Activated naive CD4-positive, alpha-beta T cell treated with anti-CD3 and anti-CD28 coated beads, Interleukin-2, amount 50 U/mL, for 16 hours (primary cell): ENCODE results near the gene NR2E1.

Experiments used
- DNase-seq: peaks from one replicate; pipeline ENCODE4 v3.0.0-alpha.2; 2020

NR2E1 gene

DNA sequence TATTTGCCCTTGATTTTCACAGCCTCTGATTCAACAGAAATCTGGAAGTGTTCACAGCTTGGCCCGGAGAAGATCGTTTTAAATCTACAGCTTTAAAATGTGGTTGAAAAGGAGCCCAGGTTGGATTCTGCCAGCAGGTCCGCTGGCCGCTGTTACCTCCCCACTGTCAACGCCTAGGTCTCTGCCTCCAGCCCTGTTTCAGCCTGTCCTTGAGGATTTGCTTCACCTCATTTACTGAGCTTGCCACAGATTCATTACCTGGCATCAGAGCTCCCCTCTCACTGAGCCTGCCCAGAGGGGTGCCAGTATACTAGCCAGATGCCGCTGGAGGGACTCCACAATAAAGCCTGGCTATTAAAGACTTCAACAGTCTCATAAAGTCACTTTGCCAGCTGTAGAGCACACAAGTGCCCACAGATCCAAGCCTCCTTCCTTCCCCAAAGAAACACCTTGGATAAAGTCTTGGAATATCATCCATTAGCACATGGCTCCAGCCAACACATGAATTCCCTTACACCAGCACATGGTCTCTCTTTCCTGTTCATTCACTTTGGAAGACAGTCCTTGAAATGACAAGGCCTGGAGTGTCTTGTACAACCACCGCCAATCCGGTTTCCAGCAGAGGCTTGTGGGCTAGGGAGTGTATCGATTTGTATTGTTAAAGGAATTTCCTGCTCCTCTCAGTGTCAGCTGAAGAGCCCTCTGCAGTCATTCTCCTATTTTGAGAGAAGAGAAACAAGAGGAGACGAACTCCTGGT lies 9.5 kb upstream of the NR2E1 start:
- DNase-seq, result no peak

DNA sequence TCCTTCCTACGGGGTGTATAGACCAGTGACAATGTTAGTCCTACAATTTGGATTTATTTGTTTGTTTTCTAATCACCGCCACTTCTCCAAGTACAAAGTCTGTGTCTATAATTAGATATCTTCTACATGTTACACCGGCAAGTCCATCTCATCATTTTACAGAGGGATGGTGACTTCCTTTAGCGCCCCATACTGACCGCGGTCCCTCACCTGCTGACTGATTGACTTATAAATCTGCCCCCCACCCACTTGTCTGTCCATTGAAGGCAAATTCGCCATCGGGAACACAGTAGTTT lies 8.9 kb upstream of the NR2E1 start:
- DNase-seq, result no peak

DNA sequence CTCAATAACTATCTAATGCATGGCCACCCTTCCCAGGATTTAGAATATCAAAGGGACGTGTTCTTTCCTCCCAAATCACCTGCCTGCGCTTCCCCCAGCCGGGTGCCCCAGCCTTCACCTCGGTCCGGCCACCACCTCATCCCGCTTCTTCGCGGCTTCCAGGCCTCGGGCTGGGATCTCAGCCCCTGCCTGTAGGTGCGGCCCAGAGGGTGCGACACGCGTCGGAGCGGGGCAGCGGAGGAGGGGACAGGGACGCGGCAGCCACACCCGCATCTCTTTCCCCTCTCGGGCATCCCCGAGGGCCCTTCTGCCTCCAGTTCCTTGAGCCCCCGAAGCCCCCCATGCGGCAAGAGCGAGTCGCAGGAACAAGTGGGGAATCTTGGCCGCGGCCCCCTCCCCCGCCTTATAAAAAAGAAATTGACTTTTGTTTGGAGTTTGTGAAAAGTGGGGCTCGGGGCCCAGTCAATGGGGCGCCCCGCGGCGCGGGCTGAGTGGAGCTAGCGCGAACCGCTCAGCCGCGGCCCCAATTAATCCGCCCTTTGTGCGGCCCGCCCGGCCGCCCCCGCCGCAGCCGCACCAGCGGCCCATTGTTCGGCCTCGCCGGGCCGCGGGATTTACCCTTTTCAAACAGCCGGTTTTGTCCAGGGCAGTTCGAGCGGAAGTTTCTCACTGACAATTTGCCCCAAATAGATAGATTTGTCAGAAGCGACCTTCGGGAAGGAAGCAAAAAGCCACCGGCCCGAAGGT lies 8.4 kb upstream of the NR2E1 start:
- DNase-seq, result no peak

DNA sequence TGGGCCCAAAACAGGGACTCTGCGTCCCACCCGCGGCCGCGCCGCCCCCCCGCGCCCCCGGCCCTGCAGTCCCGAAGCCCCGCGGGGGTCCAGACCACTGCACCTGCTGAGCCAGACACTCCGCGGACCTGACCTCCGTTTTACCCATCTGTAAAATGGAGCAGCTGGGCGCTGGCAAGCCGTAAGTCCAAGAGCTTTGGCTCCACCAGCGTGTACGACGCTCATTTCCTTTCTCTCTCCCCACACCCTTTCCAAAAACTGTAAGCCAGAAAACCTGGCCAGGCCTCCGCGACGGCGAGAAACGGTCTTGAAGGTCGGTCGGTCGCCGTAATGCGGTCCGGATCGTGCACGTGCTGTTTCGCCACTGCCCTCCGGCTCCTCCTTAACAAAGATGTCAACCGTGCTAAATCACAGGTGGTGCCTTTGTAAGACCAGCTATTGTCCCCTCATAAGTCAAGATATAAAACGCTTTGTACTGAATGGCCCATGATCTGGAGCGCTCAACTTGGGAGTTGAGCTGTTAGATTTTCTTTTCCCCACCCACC lies 7.8 kb upstream of the NR2E1 start:
- DNase-seq, result no peak

DNA sequence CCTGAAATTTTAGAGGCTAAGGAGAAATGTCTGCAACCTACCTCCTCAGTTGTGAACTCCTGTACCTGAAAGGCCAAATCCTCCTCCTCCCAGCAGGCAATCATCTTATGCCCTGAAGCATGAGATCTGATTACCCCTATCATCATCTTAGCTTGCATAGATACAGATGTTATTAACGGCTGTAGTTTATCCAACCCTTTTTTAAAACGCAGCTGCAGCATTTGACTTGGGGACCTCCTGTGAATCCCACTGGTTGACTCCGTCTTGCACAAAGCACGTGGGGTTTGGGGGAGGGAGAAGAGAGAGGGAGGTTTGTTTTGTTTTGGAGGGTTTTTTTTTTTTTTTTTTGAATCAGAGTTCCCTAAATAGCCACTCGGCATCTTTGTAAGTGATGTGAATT lies 5.8 kb upstream of the NR2E1 start:
- no peak for DNase-seq

DNA sequence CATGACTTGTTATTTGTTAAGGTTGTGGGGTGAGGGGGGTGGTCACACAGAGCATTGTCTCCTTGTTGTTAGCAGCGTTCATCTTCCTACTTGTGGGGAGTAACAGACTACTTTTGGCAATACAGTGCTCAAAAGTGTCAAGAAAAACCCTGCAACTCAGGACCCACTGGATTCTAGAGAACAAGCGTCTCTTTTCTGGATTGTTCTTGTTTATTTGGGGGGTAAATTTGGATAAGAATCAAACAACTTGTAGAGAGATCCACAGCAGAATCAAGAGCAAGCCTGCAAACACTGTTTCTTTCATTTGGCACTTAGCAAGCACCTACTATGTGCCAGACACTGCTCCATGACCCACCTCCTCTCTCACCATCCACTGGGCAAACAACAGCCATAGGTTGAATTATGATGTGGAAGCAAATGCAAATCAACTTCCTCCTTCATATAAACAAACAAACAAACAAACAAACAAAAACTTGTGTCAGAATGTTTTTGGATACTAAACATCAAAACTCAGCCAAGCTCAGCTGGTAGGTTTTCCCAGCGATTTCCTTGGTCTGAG lies 4.0 kb upstream of the NR2E1 start:
- DNase-seq, result no peak

DNA sequence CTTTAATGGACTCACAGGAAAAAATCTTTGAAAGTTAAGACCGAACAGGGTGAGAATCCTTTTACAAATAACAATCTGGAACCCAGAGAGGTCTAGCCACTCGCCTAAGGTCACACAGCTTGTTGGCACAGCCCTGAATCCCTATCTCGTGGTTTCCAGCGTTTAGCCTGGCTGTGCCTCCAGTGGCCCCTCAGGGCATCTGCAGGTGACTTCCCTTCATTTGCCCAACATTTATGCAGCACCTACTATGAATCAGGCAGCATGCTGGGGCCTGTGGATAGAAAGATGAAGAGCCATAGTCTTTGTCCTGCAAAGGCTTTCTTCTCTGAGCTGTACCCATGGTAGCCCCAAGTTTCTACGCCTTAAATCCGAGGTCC lies 2.6 kb upstream of the NR2E1 start:
- no peak for DNase-seq

DNA sequence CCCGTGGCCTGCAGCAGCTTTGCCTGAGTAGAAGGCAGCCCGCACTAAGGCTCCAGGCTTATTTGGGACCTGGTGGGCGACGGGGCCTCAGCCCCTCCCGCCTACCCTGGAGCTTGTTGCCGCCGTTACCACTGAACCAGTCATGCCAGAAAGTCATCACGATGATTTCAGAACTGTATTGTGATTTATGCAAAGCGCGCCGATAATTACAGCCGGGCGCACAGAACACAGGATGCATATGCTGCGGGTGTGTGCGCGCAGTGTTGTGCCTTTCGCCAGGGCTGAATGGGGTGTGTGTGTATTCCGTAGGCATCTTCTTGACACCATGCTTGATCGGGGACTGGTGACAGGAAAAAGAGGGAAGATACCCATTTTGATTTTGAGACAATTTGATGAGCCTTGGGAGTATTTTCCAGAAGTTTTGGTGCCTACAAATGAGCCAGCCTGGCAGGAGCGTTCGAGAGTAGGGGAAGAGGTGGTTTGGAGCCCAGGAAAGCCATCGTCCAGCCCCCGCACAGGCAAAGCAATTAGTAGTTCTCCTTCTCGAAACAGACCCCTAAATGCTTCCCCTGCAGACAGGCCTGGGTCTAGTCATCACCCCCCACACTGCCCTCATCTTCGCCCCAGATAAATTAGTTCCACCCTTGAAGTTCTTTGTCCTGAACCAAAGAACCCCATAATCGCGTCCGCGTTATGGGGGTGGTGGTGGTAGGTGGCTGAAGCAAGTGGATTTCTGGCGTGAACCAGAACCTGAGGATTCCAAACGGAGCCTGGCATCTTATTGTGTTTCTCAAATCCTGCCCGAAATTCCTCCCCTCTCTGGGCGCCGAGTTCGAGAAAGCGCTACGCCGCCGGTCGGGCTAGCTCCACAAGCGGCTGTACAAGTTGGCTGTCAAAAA lies 1.9 kb upstream of the NR2E1 start:
- no peak for DNase-seq

DNA sequence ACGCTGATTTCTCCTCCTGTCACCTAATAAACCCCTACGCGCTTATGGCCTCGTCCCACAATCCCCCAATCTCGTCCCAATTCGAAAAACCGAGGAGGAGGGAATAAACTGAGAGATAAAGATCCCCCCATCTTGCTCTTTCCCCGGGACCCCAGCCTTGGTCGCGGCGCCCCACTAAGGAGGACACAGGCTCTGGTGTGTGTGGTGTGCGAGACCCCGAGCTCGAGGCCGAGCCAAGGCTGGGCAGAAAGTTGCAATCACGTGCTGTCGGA lies 1.3 kb upstream of the NR2E1 start:
- no peak for DNase-seq

DNA sequence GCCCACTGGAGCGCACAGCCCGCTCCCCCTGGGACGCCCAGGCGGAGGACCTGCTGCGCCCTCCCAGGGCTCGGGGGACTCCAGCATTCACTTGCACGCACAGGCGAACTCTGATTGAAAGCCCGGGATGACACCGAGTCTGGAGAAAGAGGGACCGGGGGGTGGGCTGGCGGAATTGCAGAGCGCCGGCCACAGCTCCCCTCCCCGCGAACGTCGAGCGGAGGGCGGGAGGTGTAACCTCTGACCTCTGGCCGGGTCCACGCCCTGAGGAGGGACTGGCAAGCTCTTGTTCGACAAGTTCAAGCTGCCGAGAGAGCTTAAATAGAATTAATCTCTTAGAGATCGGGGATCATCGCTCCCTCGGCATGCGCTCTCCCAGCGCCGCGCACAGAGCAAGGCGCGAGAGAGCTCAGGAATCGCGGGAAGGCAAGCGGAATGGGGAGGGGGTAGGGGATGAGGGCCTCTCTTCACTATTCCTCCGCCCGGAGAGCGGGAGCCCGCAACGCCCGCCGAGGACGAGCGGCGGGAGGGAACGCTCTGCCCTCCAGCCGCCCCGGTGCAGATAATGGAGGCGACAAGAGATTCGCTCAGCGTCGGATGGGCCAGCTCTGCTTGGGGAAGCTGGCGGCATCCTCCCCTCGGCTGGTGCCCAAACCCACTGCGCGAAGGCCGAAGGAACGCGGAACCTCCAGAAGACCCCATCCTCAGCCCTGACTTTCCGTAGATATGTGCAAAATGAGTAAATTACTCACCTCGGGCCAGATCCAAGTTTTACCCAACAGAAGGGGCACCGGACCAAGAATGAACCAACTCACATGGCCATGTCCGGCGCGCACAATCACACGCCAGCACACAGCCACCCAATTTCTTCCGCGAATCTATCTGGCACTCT lies 761 bp upstream of the NR2E1 start:
- no peak for DNase-seq

DNA sequence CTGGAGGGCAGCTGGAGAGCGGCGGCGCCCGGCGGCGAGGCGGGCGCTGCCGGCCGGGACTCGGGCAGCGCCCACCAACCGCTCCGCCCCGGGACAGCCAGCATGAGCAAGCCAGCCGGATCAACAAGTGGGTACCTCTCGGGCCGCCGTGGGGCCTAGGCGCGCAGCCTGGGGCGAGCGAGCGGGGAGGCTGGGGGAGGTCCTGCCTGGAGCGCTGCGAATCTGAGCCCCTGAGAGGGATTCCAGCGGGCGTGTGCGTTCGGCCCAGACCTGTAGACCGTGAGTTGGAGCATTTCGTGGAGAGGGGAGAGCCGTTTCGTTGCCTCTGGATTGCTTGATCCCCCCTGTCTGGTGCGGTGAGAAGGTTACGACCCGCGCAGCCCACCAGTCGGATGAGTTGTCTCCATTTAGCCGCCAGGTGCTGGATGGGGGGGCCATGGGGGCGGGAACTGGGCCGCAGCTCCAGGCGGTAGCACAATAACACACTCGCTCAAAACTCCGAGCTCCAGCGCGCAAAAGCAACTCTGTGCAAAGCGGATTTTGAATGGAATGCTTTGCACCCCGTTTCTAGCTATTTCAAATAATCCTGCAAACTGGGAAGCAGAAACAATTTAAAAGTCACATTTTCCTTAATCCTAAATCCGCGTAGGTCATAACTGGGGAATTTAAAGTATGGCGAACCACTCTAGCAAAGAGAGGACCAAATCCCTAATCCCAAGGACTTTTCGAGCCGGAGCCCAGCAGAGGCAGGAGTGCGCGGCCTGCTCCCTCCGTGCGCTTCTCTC lies 1.0 kb downstream of the NR2E1 start:
- DNase-seq, result no peak

DNA sequence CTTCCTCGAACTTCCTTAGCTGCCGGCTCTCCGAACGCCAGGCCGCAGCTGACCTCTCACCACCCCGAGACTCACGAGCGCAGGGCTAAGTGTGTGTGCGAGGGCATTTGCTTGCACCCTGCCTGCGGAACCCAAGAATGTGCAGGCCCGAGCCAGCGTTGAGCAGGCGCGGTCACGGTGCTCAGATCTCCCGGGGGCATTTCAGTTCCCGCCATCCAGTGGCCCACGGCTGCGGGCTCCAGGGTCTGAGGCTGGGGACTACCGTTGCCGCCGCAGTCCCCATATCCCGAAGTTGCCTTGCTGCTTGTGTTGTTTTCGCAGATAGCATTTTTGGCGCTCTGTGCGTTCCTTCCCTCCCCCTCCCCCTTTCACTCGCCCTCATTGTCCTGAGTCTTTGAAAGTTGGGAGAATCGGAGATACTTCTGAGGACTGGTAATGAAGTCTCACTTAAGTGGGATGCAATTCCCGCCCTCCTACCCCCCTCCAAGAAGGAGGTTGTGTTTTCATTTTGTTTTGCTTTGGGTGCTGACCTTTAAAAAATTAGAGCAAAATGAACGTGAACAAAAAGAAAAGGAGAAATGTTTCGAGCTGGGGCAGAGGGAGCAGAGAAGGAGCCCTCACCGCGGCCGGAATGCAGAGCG lies 1.7 kb downstream of the NR2E1 start:
- DNase-seq, result no peak

DNA sequence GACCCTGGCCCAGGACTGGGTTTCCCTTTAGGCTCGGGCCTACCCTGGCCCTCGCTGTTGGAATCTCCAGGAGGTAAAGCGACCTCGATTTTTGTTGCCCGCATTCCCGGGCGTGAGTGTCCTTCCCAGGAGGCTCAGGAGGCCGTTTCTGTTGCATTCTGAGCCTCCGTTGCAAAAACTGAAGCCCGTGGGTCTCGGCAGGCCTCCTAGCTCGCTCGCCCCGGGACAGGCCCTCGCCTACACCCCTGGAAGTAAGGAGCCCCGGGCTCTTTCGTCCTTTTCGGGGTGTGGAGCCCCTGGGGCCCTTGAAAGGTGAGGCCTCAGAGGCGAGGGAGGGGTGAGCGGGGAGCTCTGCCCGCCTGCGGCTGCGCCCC lies 2.3 kb downstream of the NR2E1 start:
- DNase-seq, result no peak

DNA sequence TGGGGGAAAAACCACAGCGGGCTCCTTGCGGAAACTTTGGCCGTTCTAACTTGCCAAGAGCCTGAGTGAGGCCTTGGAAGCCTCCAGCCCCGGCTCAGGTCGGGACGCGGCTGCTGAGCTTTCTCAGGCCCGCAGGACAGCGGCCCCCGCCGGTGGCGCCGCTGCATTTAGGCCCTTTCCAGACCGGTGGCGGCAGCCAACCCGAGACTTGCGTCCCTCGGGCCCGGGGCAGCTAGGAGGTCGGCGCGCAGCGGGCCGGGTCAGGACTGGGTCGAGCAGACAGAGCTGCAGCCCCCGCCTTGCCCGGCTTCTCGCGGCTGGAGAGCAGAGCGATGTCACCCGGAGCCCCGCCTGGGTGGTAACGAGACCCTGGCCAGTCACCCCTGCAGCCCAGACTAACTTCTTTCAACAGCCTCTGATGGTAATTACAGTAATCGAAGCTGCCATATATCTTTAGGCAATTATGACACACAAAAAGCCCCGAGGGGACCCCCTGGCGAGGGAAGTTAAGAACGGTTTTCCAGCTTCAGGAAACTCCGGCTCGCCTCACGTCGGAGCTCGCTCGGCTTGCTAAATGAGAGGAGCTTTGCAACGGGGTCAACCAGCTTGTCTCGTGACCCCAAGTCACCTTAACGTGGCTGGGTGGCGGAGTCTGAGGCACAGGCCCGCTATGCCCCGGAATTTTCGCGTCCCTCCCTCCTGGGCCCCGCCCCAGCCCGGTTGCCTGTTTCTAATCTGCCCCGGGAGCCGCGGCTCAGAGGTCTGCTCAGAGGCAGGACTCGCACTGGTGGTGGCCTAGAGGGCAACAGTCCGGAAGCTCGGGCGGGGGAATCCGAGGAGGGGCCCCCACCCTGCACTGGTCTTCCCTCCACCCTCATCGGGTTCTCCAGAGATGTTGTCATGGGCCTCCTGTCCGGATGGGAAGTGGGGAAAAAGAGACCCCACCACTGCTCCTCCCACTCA lies 3.0 kb downstream of the NR2E1 start:
- peak; percentile 35 for DNase-seq

DNA sequence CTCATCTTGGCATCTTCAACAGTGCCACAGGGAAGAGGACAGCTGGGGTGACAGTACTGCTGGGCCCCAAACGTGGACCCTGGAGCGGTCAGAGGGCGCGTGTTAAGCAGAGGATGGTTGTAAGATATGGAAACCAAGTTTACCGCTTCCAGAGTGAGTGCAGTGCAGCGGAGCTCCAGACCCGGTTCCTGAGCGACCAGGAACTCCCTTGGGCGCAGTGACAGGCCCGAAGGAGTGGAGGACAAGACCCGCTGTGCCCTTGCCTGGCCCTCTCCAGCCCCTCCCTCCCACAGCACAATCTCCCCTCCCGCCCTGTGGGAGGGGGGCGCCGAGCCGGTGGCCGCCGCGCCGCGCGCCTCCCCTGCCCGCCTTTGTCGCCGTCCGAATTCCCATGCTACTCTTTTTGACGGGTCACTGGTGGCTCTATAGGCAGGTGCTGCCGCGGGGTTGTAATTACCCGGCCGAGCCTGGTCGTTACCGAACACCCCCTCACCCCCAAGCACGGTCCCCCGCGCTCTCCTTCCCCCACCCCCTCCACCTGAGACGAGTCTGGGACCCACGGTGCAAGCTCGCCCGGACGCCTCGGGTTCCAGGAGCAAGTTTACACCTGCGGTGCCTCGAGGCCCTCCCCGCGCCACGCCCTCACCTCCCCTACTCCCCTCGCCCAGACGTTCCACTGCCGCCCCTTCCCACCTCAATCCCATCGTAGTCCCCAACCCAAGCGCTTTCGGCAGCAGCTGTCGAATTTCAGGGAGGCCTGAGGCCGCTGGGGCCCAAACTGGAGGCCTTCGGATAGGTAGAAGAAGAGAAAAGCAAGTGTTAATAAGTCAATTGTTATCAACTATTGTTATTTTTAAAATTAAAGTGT lies 3.9 kb downstream of the NR2E1 start:
- DNase-seq, result no peak

DNA sequence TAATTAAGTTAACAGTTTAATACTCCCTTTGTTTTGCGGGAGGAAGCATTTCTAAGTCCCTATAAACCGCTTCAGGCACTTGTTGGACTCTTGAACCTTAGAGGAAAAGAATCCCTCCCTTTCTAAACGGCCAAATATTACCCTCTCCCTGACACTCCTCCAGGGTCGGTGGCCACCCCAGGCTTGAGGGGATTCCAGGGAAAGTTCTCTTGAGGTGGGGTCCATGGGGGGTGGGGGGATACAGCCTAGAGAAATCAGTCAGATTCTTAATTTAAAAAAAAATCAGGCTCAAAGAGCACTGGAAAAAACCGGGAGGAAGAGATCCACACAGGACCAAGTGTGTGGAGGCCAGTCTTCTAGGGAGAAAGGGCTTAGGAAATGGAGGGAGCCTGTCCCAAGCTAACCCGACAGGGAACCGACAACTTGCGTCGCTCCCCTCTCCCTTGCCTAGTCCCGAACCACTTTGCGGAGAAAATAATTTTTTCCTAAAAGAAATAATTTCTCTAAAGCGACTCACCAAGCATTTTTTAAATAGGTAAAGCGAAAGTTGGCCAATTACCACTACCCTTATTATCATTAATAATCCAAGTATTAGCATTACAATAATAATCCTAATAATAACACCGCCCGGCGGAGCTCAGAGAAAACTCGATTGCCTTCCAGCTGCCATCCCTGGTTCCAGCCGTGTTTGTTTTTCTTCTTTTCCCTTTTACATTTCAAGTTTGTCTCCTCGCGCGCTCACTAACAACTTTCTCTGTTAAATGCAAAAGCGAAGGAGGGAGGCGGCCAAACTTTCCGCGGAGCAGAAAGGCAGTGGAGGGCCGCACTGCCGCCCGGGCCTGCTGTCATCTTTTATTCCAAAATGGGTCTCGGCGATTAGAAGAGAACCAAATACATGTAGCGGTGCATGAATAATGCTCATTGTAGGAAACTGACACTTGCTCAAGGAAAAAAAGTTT lies 4.8 kb downstream of the NR2E1 start:
- no peak for DNase-seq

DNA sequence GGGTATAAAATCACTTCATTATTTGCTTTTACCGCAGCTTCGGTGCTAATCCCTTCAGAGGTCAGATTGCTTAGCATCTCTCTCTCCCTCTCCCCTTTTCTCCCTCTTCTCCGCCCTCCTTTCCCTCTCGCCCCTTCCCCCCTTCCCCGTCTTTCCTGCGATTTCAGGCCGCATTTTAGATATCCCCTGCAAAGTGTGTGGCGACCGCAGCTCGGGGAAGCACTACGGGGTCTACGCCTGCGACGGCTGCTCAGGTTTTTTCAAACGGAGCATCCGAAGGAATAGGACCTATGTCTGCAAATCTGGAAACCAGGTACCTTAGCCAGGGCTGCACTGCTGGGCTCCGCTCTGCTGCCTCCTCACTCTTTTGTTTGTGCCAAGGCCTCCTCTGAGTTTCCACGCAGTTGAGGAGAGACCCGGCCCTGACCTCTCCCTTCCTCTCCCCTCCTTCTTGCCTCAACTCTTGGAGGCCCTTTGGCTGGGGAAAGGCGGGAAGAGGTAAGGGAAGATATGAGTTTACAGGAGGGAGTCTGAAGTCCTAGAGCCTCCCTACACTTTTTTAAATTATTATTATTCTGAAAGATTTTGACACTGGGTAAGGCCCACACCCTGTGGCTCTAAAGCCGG lies 5.6 kb downstream of the NR2E1 start:
- no peak for DNase-seq
